Measurements from ENCODE around the gene KRT40. TPM values are rescaled to one million over a fixed set of nuclear protein-coding genes. Genes with fewer than 3 reads are reported as not detected.

KRT40 gene
- total RNA-seq, 3 donors from 2014 or later, result 0.22 TPM; not detected in 2

- ATAC-seq, result no peak
- intact Hi-C loops (cut with DNase I, micrococcal nuclease), result no loop called here
- DNase-seq, result no peak
- no peaks in the 10 kb centered on the region for H3K36me3 ChIP-seq (ENCODE audit: low read depth)
- TF ChIP-seq CTCF (IDR thresholded peaks at IDR 0.05), result no peak
- H3K9me3 ChIP-seq, result no peaks in the 10 kb centered on the region
- no peak overlapping the region for H3K4me3 ChIP-seq
- no peaks in the 10 kb centered on the region for H3K4me1 ChIP-seq (ENCODE audit: low read depth)
Observed at GRCh38 chr17:40967582-40967981, 16.5 kb downstream of the KRT40 start.

- no peak for ATAC-seq
- Histone ChIP-seq H3K9me3 (no peaks in the 10 kb centered on the region), H3K36me3 (ENCODE audit: low read depth) (no peaks in the 10 kb centered on the region), H3K4me3 (no peak within 1 kb of the TSS), H3K4me1 (ENCODE audit: low read depth) (no peaks in the 10 kb centered on the region)
- no peak for TF ChIP-seq CTCF (IDR thresholded peaks at IDR 0.05)
- intact Hi-C loops (cut with DNase I, micrococcal nuclease), result no loop called here
- DNase-seq, result no peak
Observed at GRCh38 chr17:40966848-40967247, 17.3 kb downstream of the KRT40 start, which contains the start of gene KRT39. KRT39 (minus strand) TSS chr17:40966948; CDS start chr17:40966856, 92 bp downstream.

- no peaks in the 10 kb centered on the region for H3K9me3 ChIP-seq
- no peak overlapping the region for H3K4me3 ChIP-seq
- peak; percentile 78 for ATAC-seq
- no peaks in the 10 kb centered on the region for H3K36me3 ChIP-seq (ENCODE audit: low read depth)
- peak; percentile 50 for TF ChIP-seq CTCF (IDR thresholded peaks at IDR 0.05)
- DNase-seq, result peak in 1 of 3 donors; percentile 10
- intact Hi-C loops (cut with DNase I, micrococcal nuclease), result no loop called here
- H3K4me1 ChIP-seq (ENCODE audit: low read depth), result no peaks in the 10 kb centered on the region
Observed at GRCh38 chr17:40963838-40964237, 20.3 kb downstream of the KRT40 start.

- H3K36me3 ChIP-seq (ENCODE audit: low read depth), result no peaks in the 10 kb centered on the region
- no peak for TF ChIP-seq CTCF (IDR thresholded peaks at IDR 0.05)
- no peaks in the 10 kb centered on the region for H3K4me1 ChIP-seq (ENCODE audit: low read depth)
- H3K9me3 ChIP-seq, result no peaks in the 10 kb centered on the region
- H3K4me3 ChIP-seq, result no peak overlapping the region
- ATAC-seq (no peak), DNase-seq (no peak)
- intact Hi-C loops (cut with DNase I, micrococcal nuclease), result no loop called here
Observed at GRCh38 chr17:40962059-40962561, 22.0 kb downstream of the KRT40 start.

GRCh38 chr17:40961591-40961990 is 22.5 kb downstream of the KRT40 start:
- intact Hi-C loops (cut with DNase I, micrococcal nuclease), result no loop called here
- Histone ChIP-seq H3K9me3 (no peaks in the 10 kb centered on the region), H3K36me3 (ENCODE audit: low read depth) (no peaks in the 10 kb centered on the region), H3K4me3 (no peak overlapping the region), H3K4me1 (ENCODE audit: low read depth) (no peaks in the 10 kb centered on the region)
- no peak for TF ChIP-seq CTCF (IDR thresholded peaks at IDR 0.05)
- ATAC-seq, result no peak
- no peak for DNase-seq

GRCh38 chr17:40960144-40960543 is 24.0 kb downstream of the KRT40 start:
- TF ChIP-seq CTCF (IDR thresholded peaks at IDR 0.05), result no peak
- ATAC-seq, result no peak

More at GRCh38 chr17:40960144-40960543, 24.0 kb downstream of the KRT40 start:
- DNase-seq, result no peak
- intact Hi-C loops (cut with DNase I, micrococcal nuclease), result no loop called here
- no peaks in the 10 kb centered on the region for H3K4me1 ChIP-seq (ENCODE audit: low read depth)
- H3K9me3 ChIP-seq, result no peaks in the 10 kb centered on the region
- H3K4me3 ChIP-seq, result no peak overlapping the region
- no peaks in the 10 kb centered on the region for H3K36me3 ChIP-seq (ENCODE audit: low read depth)

All from mucosa of descending colon (tissue), 3 donors.